GM20431 (cell line): Measurements from ENCODE around the gene PDGFRB.

Source experiments
- in situ Hi-C: fragments of 300-500 bp; cut with MseI, MboI; formaldehyde crosslinking; loops from one replicate; pipeline ENCODE4 v1.15.0; 2020; ENCODE audit warnings: low sequenced_read_pairs; ENCODE audit not compliant: unreplicated experiment

Gene PDGFRB

GRCh38 chr5:150135557-150136304, 19.9 kb downstream of the PDGFRB start:
- in situ Hi-C loops = no loop called here

GRCh38 chr5:150134198-150134588, 21.5 kb downstream of the PDGFRB start:
- in situ Hi-C loops = no loop called here

- in situ Hi-C loops = no loop called here
Observed at GRCh38 chr5:150133581-150134197, 22.0 kb downstream of the PDGFRB start.

GRCh38 chr5:150132740-150133139, 22.9 kb downstream of the PDGFRB start:
- in situ Hi-C loops = no loop called here

- in situ Hi-C loops = no loop called here
Observed at GRCh38 chr5:150131978-150132694, 23.5 kb downstream of the PDGFRB start.

GRCh38 chr5:150131461-150131860, 24.2 kb downstream of the PDGFRB start:
- in situ Hi-C loops = no loop called here

- in situ Hi-C loops = no loop called here
Observed at GRCh38 chr5:150130493-150130922, 25.1 kb downstream of the PDGFRB start.

GRCh38 chr5:150129813-150130492, 25.7 kb downstream of the PDGFRB start:
- in situ Hi-C loops = loop anchor here (10.0 kb wide), 1 partner anchor 55 kb away; no protein-coding TSS in a partner anchor

GRCh38 chr5:150129454-150129812, 26.2 kb downstream of the PDGFRB start:
- in situ Hi-C loops = loop anchor here (10.0 kb wide), 1 partner anchor 55 kb away; no protein-coding TSS in a partner anchor

GRCh38 chr5:150126921-150127265, 28.8 kb downstream of the PDGFRB start:
- in situ Hi-C loops = loop anchor here (10.0 kb wide), 1 partner anchor 52 kb away; no protein-coding TSS in a partner anchor

GRCh38 chr5:150126199-150126920, 29.3 kb downstream of the PDGFRB start:
- in situ Hi-C loops = loop anchor here (10.0 kb wide), 1 partner anchor 52 kb away; no protein-coding TSS in a partner anchor

GRCh38 chr5:150125334-150125733, 30.3 kb downstream of the PDGFRB start:
- in situ Hi-C loops = loop anchor here (10.0 kb wide), 1 partner anchor 51 kb away; no protein-coding TSS in a partner anchor

GRCh38 chr5:150124596-150124995, 31.0 kb downstream of the PDGFRB start:
- in situ Hi-C loops = loop anchor here (10.0 kb wide), 1 partner anchor 50 kb away; no protein-coding TSS in a partner anchor

- in situ Hi-C loops = loop anchor here (10.0 kb wide), 1 partner anchor 49 kb away; no protein-coding TSS in a partner anchor
Observed at GRCh38 chr5:150124111-150124557, 31.5 kb downstream of the PDGFRB start.

- in situ Hi-C loops = loop anchor here (10.0 kb wide), 1 partner anchor 49 kb away; no protein-coding TSS in a partner anchor
Observed at GRCh38 chr5:150123542-150123941, 32.1 kb downstream of the PDGFRB start.

GRCh38 chr5:150122536-150123481, 32.8 kb downstream of the PDGFRB start:
- in situ Hi-C loops = loop anchor here (10.0 kb wide), 1 partner anchor 48 kb away; no protein-coding TSS in a partner anchor

- in situ Hi-C loops = loop anchor here (10.0 kb wide), 1 partner anchor 47 kb away; no protein-coding TSS in a partner anchor
Observed at GRCh38 chr5:150122158-150122510, 33.5 kb downstream of the PDGFRB start.
